ENCODE data around the gene LRRC46.

Gene LRRC46
- 0.07 to 0.62 reads per million in 2 donors for total RNA-seq

- peak; percentile 80 to 94 (median 87) for DNase-seq
Measured at GRCh38 chr17:47831003-47831933, at the start of gene LRRC46, which contains the start of gene MRPL10. TSS of gene LRRC46 (plus strand) at chr17:47831670. CDS start at chr17:47831990, 320 bp downstream. TSS of gene MRPL10 (minus strand) at chr17:47831541. CDS start at chr17:47831511, 30 bp downstream.

GRCh38 chr17:47785538-47786123 lies 45.8 kb upstream of the LRRC46 start:
- peak in 1 of 5 experiments; percentile 29 for DNase-seq

- DNase-seq: peak in 3 of 5 experiments; percentile 30 to 33 (median 33)
Measured at GRCh38 chr17:47789611-47790561, 41.6 kb upstream of the LRRC46 start.

GRCh38 chr17:47791025-47791424 lies 40.4 kb upstream of the LRRC46 start:
- DNase-seq: no peak

GRCh38 chr17:47792457-47792856 lies 39.0 kb upstream of the LRRC46 start:
- no peak for DNase-seq

- DNase-seq: no peak
Measured at GRCh38 chr17:47792979-47793378, 38.5 kb upstream of the LRRC46 start.

GRCh38 chr17:47797797-47798196 lies 33.7 kb upstream of the LRRC46 start:
- DNase-seq: no peak

- DNase-seq: no peak
Measured at GRCh38 chr17:47800686-47801085, 30.8 kb upstream of the LRRC46 start.

GRCh38 chr17:47801176-47801765 lies 30.2 kb upstream of the LRRC46 start:
- DNase-seq: no peak

GRCh38 chr17:47801906-47802305 lies 29.6 kb upstream of the LRRC46 start:
- no peak for DNase-seq

GRCh38 chr17:47802341-47803022 lies 29.0 kb upstream of the LRRC46 start:
- DNase-seq: peak in 4 of 5 experiments; percentile 30 to 58 (median 35)

- no peak for DNase-seq
Measured at GRCh38 chr17:47803201-47803600, 28.3 kb upstream of the LRRC46 start.

- no peak for DNase-seq
Measured at GRCh38 chr17:47803751-47804150, 27.7 kb upstream of the LRRC46 start.

- no peak for DNase-seq
Measured at GRCh38 chr17:47804461-47804860, 27.0 kb upstream of the LRRC46 start.

GRCh38 chr17:47806026-47806912 lies 25.2 kb upstream of the LRRC46 start:
- no peak for DNase-seq

GRCh38 chr17:47806913-47807255 lies 24.6 kb upstream of the LRRC46 start:
- no peak for DNase-seq

GRCh38 chr17:47807421-47807820 lies 24.0 kb upstream of the LRRC46 start:
- no peak for DNase-seq

GRCh38 chr17:47808036-47808829 lies 23.2 kb upstream of the LRRC46 start:
- DNase-seq: no peak

GRCh38 chr17:47808830-47809480 lies 22.5 kb upstream of the LRRC46 start:
- no peak for DNase-seq

Data from T-helper 2 cell (primary cell).